Fibroblast of skin of abdomen (primary cell): Measurements from ENCODE around the gene CLEC5A.
A peak's percentile ranks its signal among the peaks of the same experiment; 100 is the strongest.
"Not testable (repeated sequence)": the region's sequence is repeated elsewhere in the genome, so short reads cannot be mapped to it uniquely, and the experiment has no call there.

ENCODE experiments used
- DNase-seq: peaks from one replicate; pipeline ENCODE4 v3.0.0-alpha.2; 2013

Gene CLEC5A

DNA sequence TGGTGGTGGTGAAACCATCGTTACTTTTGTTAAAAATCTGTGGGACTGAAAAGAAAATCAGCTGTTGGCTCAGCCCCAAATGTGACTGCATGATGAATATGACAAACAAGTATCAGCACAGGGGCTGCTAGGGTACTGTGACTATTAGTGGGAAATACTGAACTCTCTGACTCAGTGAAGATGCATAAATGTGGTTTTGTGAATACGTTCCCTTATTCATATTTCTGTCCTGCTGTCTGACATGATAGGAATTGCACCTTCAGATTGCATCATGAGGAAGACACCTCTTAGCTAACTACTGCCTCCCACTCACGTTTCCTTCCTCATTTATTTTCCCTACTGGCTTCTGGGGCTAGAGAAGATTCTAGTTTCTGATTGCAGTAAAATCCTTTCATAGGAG lies 1.4 kb downstream of the CLEC5A start:
- DNase-seq: peak; percentile 10

DNA sequence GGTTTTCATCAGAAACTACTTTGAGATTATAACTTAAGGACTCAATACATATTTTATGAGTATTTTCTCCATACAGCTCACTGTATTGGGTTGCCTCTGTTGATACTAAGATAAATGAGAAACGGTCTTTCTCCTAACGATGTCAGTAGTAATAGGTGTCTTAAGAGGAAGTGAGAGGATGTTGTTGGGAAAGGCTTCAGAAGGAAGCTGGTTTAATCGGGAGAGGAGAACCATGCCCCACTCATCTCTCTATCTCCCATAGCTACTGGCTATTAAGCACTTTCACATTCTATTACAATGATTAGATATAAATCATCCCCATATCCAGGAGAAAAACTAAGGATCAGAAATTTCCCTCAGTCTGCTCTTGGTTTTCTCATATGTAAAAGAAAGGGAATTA lies 2.0 kb downstream of the CLEC5A start:
- no peak for DNase-seq

DNA sequence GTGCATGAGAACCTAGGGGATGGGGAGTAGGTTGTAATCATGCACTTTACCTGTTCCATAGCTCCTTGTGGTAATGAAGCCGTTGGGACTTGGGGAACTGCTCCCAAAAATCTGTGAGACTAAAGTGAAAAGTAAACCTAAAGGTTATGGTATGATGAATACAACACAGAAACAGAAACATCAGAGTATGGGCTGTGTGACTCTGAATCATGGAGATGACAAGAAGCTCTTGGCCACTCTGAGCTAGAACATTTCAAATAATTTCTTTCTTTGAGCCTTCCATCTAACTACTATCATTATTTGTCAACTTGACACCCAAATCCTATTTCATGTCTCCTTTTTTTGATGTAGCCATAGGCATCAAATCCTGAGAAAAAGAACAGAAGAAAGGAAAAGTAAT lies 2.9 kb downstream of the CLEC5A start:
- DNase-seq: no peak

DNA sequence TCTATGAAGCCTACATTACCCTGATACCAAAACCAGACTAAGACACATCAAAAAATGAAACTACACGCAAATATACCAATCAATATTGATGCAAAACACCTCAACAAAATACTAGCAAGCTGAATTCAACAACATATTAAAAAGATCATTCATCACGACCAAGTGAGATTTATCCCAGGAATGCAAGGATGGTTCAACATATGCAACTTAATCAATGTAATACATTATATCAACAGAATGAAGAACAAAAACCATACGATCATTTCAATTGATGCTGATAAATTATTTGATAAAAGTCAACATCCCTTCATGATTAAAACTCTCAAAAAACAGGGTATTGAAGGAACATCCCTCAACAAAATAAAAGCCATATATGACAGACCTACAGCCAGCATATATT lies 5.7 kb downstream of the CLEC5A start:
- DNase-seq: no peak

DNA sequence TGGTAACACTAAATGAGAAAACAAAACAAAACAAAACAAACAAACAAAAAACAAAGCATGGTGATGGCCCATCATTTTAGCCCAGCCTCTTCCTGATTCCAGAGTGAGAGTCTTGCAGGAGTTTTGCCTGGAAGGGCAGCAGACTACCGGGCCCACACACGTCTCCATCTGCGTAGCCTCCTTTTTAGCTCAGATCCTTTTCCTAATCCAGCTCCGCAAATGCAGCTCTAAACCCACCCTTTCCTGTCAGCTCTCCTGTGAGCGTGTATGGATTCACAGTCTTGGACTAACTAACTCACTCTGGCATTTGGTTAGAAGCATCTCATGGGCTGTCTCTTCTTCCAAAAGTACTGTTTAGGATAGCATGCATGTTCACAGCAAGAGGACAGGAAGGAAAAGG lies 16.6 kb downstream of the CLEC5A start:
- DNase-seq: no peak

DNA sequence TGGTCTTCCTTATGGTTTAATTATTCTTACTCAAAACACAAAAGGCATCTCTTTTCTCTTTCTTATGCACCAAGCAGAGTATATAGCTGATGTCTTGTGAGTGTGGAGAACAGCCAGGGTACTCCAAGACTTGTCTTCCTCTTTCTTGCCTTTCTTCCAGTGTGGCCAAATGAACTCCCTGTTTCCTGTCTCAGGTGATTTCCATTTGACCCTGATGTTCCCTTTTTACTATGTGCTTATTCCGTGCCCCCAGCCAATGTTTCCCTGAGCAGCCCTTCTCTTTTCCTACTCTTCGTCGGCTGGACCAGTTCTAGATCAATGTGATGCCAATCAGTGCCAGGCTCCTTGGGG lies 18.0 kb downstream of the CLEC5A start:
- no peak for DNase-seq

DNA sequence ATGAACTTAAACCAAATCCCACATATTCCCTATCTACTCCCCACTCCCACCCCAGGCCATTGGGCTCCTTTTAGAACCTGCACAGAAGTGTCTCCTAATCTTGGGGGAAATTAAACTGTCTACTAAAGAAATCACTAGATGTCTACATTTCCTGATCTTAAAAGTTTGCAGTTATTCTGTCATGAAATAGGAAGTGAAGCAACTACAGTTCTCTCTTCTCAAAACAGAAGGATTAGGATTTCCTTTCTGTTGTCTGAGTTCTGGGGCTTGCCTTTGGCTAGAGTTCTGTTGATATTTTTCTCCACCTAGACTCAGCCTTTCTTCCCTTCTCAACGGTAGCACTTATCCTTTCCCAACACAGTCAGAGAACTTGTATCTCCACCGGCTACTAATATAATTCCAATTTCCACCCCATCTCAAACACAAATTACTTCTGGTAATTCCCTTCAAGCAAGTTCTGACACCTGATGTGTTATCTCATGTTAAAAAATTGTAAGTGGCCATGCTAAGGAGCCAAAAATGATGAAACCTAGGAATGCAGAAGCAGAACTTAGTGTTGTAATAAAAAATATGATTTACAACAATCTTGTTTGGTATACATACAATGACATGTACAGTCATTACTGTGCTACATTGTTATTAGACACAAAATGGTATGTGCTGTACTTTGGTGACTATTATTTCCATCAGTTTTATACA lies 18.5 kb downstream of the CLEC5A start:
- no peak for DNase-seq

DNA sequence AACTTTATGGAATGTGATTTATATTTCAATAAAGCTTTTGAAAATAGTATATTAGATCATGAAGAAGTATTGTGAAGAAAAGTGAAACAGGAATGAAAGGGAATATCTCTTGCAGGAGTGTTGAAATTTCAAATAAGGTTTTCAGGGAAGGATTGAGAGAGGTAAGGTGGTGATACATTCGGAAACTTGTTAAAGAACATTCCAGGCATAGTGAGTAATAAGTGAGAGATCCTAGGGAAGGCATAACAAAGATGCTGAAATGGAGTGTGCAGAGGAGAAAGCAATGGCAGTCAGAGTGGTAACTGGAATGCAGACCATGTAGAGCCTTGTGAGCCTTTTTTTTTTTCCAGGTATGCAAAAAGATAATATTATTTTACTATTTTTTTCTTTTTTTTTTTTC lies 26.5 kb downstream of the CLEC5A start:
- DNase-seq: no peak

DNA sequence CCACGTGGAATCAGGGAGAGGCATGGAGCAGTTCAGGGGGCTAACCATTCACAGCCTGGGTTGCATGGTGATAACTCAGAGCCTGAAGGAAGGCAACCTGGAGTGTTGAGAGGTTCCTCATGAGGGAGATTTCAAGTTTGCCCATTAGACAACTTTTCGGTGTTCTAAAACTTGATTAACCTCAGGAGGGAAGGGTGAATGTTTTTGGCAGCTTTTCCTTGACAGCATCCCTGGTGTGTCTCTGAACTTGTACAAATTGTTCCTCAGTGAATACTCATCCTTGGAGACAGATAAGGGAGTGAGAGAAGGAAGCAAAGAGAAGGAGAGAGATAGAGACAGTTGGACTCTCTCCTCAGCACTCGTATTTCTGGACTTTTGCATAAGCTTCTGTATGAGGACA lies 30.7 kb downstream of the CLEC5A start, which contains the start of gene OR9A4:
TSS of gene OR9A4 (plus strand) at position 301 of the 400 bp plus-strand sequence. CDS start 2,477 bp downstream, outside the sequence.
- no peak for DNase-seq

DNA sequence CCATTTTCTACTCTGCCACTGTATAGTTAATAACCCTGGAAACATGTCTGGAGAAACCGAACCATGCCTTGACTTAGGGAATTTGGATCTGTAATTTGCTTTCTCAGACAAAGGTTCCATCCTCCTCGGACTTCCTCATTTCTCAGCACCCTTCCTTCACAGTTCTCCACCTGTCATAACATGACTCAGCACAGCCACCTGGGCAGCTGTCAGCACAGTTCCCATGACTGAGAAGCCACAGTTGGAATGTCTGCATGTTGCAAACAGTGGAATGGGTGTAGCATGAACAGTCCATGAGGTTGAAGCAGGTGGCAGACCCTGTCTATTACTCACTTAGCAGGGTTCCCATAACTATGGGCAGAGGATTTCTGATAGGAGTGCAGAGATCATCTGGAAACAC lies 31.2 kb downstream of the CLEC5A start:
- DNase-seq: no peak

DNA sequence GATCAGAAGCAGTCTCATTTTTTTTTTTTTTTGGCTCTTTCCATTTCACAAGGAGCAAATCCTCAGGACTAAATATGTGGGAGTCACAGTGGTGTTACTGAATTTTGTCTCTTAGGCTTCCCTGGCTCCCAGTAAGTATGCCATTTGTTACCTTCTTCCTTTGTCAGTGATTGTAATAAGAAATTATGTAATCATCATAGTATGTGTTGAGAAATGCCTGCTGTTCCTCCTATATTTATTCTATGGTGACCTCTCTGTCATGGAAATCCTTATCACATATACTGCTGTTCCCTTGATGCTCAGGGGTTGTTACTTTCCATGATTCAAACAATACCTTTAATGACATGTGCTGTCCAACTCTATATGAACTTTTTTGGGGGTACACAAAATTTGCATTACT lies 35.4 kb downstream of the CLEC5A start:
- DNase-seq: no peak

DNA sequence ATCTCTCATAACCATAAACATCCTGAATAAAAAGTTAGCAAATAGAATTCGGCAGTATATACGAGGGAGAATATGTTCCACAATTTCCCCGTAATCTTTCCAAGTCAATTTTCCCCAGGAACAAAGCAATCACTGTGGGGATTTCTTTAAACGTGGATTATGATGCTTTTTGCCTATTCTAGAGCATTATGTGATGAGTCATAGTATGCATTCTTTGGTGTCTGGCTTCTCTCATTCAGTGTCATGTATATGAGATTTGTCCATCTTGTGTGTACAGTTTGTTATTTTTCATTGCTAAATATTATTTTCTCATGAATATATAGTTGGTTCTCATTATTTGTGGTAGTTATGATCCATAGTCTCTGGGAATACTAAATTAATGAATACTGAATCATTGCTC lies 40.5 kb downstream of the CLEC5A start:
- DNase-seq: no peak

DNA sequence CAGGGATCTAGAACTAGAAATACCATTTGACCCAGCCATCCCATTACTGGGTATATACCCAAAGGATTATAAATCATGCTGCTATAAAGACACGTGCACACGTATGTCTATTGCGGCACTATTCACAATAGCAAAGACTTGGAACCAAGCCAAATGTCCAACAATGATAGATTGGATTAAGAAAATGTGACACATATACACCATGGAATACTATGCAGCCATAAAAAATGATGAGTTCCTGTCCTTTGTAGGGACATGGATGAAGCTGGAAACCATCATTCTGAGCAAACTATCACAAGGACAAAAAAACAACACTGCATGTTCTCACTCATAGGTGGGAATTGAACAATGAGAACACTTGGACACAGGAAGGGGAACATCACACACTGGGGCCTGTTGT lies 47.4 kb downstream of the CLEC5A start:
- not testable (repeated sequence) for DNase-seq

DNA sequence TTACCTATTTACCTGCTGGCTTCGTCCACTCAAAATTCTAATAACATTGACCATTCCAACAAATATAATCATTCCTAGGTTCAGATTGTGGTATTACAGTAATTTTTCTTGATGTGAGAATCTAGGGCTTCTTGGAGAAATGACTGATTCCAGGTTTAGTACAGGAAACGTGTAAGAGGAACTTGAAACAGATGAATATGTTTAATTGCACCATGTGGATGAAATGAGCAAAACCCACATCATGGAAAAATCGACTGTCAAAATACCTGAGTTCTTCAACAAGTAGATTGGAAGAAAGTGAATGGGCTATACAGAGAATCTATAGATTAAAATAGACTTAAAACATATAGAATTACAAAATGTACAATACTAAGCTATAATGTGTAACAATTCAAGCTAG lies 55.4 kb downstream of the CLEC5A start:
- DNase-seq: no peak

DNA sequence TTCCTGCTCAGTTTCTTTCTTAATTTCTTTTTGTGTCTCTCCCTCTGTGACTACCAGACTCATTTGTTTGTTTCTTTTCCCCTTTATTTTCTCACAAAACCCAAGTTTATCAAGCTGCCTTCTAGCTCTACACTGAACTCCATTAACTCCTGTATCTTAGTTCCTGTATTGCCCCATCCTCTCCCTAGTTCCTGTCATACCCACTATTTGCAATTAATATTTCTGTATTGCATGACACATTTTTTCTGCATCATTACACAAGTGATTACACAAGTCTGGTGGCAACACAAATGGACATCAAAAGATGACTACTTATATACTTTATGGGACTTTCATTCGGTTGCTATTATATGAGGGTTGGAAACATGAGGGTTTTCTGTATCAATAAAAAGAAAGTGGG lies 57.5 kb downstream of the CLEC5A start:
- DNase-seq: no peak

DNA sequence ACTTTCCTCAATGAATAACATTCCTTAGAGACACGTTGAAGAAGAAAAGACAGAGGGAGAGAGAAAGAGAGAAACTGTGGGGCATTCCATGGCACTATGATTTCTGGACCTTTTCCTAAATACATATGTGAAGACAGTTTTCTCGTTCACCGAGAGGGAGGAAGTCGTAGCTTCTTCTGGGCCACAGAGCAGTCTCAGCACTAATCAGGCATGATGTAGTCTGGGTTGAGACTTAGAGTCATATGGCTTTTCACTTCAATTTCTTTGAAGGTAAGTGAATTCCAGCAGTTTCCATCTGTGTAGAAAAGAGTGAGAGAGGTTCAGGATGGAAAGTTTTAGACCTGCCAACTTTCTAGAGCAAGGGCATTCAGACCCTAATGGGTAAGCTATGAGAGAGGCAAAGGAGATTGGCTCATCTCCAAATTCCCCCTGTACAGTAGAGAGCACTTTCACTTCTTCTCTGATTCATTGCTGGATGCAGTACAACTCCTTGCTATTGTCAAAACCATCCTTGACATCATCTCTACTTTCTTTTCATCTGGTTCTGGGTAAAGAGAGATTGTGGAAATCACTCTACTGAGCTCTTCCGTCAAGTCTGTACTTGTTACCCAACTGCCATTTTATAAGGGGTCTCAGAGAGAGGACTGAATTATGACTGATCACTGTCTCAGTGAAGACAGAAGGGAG lies 62.1 kb downstream of the CLEC5A start:
- DNase-seq: no peak

DNA sequence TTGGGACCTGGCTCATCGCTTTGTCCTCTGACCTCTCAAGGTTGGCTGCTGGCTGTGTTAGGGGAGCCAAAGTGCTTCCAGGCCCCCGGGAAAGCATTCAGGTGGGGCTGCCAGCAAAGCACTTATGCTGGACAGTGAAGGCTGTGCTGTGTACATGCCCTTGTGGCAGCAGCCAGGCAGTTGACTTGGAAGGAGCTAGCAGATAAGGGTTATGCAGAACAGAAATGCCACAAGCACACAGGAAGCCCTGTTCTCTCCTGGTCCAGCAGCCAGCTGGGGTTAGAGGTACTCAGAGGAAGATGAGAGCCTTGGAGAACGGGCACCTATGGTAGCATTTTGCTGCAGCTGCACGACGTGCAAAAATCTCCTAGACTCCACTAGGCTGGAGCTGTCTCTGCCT lies 65.8 kb downstream of the CLEC5A start:
- no peak for DNase-seq

DNA sequence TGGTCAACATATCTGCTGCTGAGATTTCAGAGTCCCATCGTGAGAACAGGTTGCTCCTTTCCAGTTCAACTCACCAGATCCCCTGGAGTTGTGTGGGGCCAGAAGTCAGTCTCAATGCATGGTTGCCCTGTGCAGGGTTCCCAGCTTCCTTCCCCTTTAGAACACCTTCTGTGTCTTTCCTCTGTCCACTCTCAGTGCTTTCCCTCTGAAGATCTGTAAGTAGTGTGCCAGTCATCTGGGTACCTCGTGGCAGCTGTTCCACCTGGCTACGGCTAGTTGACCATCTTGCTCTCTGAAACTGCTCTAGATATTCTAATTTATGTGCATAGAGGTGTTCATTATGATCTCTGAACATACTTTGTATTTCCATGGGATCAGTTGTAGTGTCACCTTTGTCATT lies 69.4 kb downstream of the CLEC5A start:
- DNase-seq: no peak
